Measurements from ENCODE around the gene POMT1. TPM values are rescaled to one million over a fixed set of nuclear protein-coding genes. Genes with fewer than 3 reads are reported as not detected.

The POMT1 gene
- total and polyA plus RNA-seq, 2 experiments from 2014 or later = 20.2 to 32.4 TPM

DNA sequence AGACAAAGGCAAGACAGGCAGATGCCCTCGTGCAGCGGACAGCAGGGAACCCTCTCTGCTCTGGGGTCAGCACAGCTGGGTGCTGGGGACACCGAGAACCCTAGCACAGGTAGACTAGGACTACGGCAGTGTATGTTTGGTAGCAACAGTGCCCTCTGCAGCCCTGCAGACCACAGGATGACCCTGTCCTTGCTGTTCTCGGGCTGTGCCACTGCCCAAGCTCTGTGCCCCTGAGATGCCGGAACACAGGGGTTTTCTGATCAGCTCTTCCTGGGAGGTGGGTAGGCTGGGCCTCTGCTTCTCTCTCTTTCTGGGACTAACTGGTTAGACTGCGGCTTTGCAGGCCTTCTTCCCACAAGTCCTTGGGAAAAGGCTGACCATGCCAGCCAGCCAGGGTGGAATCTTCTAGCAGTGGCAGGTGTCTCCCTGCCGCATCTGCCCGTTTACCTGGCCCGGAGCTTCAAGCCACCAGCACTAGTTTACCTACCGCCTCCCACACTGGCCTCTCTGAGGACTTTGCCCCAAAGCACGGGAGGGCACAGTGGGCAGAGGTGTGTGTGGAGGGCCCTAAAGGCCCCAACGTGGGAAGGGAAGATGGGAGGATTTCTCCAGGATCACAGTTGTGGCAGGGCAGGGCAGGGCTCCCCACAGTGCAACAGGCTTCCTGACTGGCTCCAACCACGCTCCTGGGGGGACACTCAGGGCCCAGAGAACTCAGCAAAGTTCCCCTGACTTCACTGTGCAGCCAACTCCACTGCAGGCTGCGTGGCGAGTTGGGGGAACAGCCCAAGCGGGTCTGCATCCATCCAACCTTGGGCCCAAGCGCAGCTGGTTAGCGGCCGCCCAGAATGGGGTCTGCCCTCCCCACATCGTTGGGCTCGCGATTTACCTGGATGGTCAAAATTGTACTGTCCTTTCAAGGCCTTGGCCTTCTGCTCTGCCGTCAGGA is 27.2 kb downstream of the POMT1 start:
- H3K27ac ChIP-seq (ENCODE audit: low read depth) = no peak overlapping the region
- peaks cover 10% of the 10 kb centered on the region; the same call in 1 of the 2 replicates for H3K36me3 ChIP-seq (ENCODE audit: insufficient read depth)
- H3K4me3 ChIP-seq = peak overlapping the region; percentile 87
- TF ChIP-seq NANOG (IDR thresholded peaks at IDR 0.05; ENCODE audit: borderline replicate concordance) = no peak
- TF ChIP-seq, protein P1, sequence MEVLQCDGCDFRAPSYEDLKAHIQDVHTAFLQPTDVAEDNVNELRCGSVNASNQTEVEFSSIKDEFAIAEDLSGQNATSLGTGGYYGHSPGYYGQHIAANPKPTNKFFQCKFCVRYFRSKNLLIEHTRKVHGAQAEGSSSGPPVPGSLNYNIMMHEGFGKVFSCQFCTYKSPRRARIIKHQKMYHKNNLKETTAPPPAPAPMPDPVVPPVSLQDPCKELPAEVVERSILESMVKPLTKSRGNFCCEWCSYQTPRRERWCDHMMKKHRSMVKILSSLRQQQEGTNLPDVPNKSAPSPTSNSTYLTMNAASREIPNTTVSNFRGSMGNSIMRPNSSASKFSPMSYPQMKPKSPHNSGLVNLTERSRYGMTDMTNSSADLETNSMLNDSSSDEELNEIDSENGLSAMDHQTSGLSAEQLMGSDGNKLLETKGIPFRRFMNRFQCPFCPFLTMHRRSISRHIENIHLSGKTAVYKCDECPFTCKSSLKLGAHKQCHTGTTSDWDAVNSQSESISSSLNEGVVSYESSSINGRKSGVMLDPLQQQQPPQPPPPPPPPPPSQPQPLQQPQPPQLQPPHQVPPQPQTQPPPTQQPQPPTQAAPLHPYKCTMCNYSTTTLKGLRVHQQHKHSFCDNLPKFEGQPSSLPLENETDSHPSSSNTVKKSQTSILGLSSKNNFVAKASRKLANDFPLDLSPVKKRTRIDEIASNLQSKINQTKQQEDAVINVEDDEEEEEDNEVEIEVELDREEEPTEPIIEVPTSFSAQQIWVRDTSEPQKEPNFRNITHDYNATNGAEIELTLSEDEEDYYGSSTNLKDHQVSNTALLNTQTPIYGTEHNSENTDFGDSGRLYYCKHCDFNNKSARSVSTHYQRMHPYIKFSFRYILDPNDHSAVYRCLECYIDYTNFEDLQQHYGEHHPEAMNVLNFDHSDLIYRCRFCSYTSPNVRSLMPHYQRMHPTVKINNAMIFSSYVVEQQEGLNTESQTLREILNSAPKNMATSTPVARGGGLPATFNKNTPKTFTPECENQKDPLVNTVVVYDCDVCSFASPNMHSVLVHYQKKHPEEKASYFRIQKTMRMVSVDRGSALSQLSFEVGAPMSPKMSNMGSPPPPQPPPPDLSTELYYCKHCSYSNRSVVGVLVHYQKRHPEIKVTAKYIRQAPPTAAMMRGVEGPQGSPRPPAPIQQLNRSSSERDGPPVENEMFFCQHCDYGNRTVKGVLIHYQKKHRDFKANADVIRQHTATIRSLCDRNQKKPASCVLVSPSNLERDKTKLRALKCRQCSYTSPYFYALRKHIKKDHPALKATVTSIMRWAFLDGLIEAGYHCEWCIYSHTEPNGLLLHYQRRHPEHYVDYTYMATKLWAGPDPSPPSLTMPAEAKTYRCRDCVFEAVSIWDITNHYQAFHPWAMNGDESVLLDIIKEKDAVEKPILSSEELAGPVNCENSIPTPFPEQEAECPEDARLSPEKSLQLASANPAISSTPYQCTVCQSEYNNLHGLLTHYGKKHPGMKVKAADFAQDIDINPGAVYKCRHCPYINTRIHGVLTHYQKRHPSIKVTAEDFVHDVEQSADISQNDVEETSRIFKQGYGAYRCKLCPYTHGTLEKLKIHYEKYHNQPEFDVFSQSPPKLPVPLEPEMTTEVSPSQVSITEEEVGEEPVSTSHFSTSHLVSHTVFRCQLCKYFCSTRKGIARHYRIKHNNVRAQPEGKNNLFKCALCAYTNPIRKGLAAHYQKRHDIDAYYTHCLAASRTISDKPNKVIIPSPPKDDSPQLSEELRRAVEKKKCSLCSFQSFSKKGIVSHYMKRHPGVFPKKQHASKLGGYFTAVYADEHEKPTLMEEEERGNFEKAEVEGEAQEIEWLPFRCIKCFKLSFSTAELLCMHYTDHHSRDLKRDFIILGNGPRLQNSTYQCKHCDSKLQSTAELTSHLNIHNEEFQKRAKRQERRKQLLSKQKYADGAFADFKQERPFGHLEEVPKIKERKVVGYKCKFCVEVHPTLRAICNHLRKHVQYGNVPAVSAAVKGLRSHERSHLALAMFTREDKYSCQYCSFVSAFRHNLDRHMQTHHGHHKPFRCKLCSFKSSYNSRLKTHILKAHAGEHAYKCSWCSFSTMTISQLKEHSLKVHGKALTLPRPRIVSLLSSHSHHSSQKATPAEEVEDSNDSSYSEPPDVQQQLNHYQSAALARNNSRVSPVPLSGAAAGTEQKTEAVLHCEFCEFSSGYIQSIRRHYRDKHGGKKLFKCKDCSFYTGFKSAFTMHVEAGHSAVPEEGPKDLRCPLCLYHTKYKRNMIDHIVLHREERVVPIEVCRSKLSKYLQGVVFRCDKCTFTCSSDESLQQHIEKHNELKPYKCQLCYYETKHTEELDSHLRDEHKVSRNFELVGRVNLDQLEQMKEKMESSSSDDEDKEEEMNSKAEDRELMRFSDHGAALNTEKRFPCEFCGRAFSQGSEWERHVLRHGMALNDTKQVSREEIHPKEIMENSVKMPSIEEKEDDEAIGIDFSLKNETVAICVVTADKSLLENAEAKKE (CRISPR knock-in tag; IDR thresholded peaks at IDR 0.05) = no peak
- peak in 1 of 2 experiments; percentile 30; a peak in 1 of 4 replicates for TF ChIP-seq CTCF (conservative IDR thresholded peaks at IDR 0.05; ENCODE audit: low read depth in 2 of 2)
- H3K36me3 Mint-ChIP-seq (ENCODE audit: low read depth) = peaks cover 51% of the 10 kb centered on the region
- no peaks in the 10 kb centered on the region for H3K27me3 ChIP-seq (ENCODE audit: insufficient read depth)
- H2AFZ ChIP-seq = peak overlapping the region; percentile 81; the same call in 1 of the 2 replicates
- ATAC-seq (no peak), DNase-seq (ENCODE audit: low spot score) (no peak)
- no peaks in the 10 kb centered on the region for H3K9me2 ChIP-seq (ENCODE audit: insufficient read depth)
- no peaks in the 10 kb centered on the region; the same call in 2 of the 3 replicates for H3K9me3 Mint-ChIP-seq
- 0 out of 2 replicates have a peak, but pooled peaks cover 4% of the 10 kb centered on the region for H3K4me1 ChIP-seq (ENCODE audit: insufficient read depth)
- no peak overlapping the region for H3K27ac Mint-ChIP-seq
- peaks cover 6% of the 10 kb centered on the region; the same call in 1 of the 2 replicates for H3K79me2 ChIP-seq (replicated peaks; ENCODE audit: insufficient read depth)
- no peaks in the 10 kb centered on the region; the same call in 1 of the 2 replicates for H4K20me1 ChIP-seq (replicated peaks; ENCODE audit: insufficient read depth)
- peaks cover 4% of the 10 kb centered on the region for H3K27me3 Mint-ChIP-seq (ENCODE audit: insufficient read depth, low read depth, poor library complexity)
- peak overlapping the region; percentile 89 for H3K4me3 Mint-ChIP-seq
- peaks cover 6% of the 10 kb centered on the region; the same call in 2 of the 3 replicates for H3K4me1 Mint-ChIP-seq
- H3F3A ChIP-seq (replicated peaks; ENCODE audit: low read depth) = 0 out of 2 replicates have a peak, but pooled peaks cover 2% of the 10 kb centered on the region
- H3K4me2 ChIP-seq = peak overlapping the region; percentile 91

Measured in GM23338 (cell line).